Stimulated activated naive B cell treated with anti-CD40 and anti-IgM and Interleukin-4, amounts not matched to agents 10 μg/mL and 1 μg/mL and 100 μg/mL, for 72 hours (primary cell): ENCODE data around the gene MAST2.
A peak's percentile ranks its signal among the peaks of the same experiment; 100 is the strongest.

ENCODE experiments used
- ATAC-seq, 2 donors: fragments of 150-1000 bp; cut with Tn5 transposase; replicated peaks; 2 replicates each; pipeline ENCODE4 v1.10.0; 2021; ENCODE audit warnings: moderate library complexity in 1 of 2
- DNase-seq: peaks from one replicate; pipeline ENCODE4 v3.0.0; 2021
- H3K27ac Mint-ChIP-seq: one replicate; pipeline ENCODE4 v1.8.0; 2022; ENCODE audit warnings: mild to moderate bottlenecking, mixed read lengths
- H3K27me3 Mint-ChIP-seq, 2 donors: one replicate each; pipeline ENCODE4 v1.8.0; 2022; ENCODE audit warnings: mixed read lengths in 2 of 2
- H3K36me3 Mint-ChIP-seq, 2 donors: one replicate each; pipeline ENCODE4 v1.8.0; 2022; ENCODE audit warnings: mixed read lengths in 2 of 2, mild to moderate bottlenecking in 1 of 2
- H3K4me1 Mint-ChIP-seq, 2 donors: one replicate each; pipeline ENCODE4 v1.8.0; 2022; ENCODE audit warnings: mixed read lengths in 2 of 2, mild to moderate bottlenecking in 1 of 2
- H3K4me3 Mint-ChIP-seq, 2 donors: one replicate each; pipeline ENCODE4 v1.8.0; 2022; ENCODE audit warnings: mild to moderate bottlenecking in 2 of 2, mixed read lengths in 2 of 2, moderate library complexity in 1 of 2
- H3K9me3 Mint-ChIP-seq, 2 donors: one replicate each; pipeline ENCODE4 v1.8.0; 2022; ENCODE audit warnings: mixed read lengths in 2 of 2, mild to moderate bottlenecking in 1 of 2

The MAST2 gene

DNA sequence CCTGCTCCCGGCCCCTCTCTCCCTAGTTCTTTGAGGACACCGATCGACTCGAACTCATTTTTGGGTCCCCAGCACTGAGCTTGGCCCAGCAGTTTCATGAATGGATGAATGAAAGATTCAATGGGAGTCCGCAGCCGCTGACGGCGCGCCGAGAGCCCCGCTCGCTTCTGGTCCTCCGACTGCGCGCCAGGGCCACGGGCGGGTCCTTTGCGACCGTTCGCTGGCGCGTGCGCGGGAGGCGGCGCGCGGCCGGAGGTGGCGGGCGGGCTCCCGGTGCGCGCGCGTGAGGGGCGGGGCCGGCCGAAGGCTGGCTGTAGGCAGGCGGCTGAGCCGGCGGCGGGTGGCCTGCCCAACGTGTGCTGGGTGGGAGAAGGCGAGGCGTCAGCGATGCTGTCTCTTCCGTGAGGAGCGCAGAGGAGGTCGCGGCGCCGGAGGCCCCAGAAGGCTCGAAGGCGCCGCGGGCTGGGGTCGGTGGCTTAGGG is at the start of gene MAST2:
MAST2 (plus strand) TSS at position 314 of the 482 bp plus-strand sequence. CDS start 284 bp downstream, outside the sequence.
- Mint-ChIP-seq H3K4me3 (peak within 1 kb of the TSS; percentile 94), H3K36me3 (peaks cover 9 to 15% of the 10 kb centered on the region in 2 donors), H3K9me3 (no peaks in the 10 kb centered on the region), H3K4me1 (peaks cover 23 to 38% of the 10 kb centered on the region in 2 donors), H3K27ac (peak within 1 kb of the TSS; percentile 87), H3K27me3 (no peaks in the 10 kb centered on the region)
- ATAC-seq (peak; percentile 95 to 98), DNase-seq (peak; percentile 85)

DNA sequence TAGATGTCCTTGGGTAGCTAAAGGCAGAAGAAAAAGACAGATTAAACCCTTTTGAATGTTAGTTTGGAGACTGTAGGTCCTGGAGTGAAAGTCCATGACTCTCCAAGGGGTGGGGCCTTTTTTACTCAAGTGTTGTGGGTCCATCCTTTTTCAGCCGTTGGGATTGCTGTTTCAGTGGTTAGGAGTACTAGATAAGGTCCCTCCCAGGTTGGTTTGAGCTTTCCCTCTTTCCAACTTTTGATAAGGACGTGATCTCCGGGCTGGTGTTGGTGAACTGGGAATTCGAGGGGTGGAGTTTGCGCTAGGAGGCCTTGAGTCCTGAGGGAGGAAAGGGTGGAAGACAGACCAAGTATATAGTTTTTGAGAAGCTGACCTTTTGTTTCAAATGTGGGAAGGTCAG is 47.7 kb upstream of the MAST2 start:
- Mint-ChIP-seq H3K27ac (no peak overlapping the region), H3K27me3 (peaks cover 7 to 8% of the 10 kb centered on the region in 2 donors), H3K36me3 (no peaks in the 10 kb centered on the region), H3K9me3 (peaks cover 0 to 3% of the 10 kb centered on the region in 2 donors), H3K4me1 (no peaks in the 10 kb centered on the region), H3K4me3 (no peak overlapping the region)
- DNase-seq (no peak), ATAC-seq (no peak)

DNA sequence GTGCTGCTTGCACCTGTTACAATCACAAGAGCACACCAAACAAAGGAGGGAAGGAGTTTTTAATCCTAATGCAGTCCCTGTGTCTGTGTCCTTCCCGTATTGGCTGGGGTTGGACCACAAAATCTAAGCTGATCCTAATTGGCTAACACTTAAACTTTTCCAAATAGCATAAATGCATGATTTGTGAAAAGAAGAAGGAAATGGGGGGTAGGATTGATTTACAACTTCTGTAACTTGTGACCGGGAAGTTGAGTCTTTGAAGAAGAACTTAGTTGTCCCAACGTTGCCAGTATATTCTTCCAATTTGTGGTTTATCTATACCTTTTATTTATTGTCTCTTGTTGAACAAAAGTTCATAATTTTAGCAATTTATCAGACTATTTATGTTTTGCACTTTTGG is 41.1 kb upstream of the MAST2 start:
- H3K36me3 Mint-ChIP-seq: no peaks in the 10 kb centered on the region
- H3K4me1 Mint-ChIP-seq: no peaks in the 10 kb centered on the region
- no peaks in the 10 kb centered on the region for H3K9me3 Mint-ChIP-seq
- H3K27ac Mint-ChIP-seq: no peak overlapping the region
- ATAC-seq (no peak), DNase-seq (no peak)
- H3K4me3 Mint-ChIP-seq: no peak overlapping the region
- H3K27me3 Mint-ChIP-seq: peaks cover 9 to 11% of the 10 kb centered on the region in 2 donors

DNA sequence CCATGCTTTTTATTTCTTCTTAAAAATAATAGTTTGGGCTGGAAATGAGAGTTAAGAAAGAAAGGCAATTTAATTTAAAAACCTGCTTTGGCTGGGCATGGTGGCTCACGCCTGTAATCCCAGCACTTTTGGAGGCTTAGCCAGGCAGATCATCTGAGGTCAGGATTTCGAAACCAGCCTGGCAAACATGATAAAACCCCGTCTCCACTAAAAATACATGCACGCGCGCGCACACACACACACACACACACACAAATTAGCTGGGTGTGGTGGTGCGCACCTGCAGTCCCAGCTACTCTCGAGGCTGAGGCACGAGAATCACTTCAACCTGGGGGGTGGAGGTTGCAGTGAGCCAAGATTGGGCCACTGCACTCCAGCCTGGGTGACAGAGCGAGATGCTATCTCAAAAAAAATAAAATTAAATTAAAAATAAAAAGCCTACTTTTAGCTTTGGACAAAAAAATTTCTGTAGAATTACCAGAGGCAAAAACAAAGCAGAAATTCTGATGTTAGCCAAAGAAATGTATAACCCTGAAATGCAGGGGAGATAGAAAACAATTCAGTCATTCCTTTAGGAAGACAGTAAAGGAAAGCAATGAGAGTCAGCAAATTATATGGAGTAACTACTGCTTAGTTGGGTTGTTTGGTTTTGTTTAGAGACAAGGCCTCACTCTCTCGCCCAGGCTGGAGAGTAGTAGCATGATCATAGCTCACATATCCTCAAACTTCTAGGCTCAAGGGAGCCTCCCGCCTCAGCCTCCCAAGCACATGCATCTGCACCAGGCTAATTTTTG is 37.2 kb upstream of the MAST2 start:
- ATAC-seq: no peak
- H3K4me1 Mint-ChIP-seq: no peaks in the 10 kb centered on the region
- no peak overlapping the region for H3K4me3 Mint-ChIP-seq
- H3K27ac Mint-ChIP-seq: no peak overlapping the region
- no peaks in the 10 kb centered on the region for H3K36me3 Mint-ChIP-seq
- no peaks in the 10 kb centered on the region for H3K9me3 Mint-ChIP-seq
- H3K27me3 Mint-ChIP-seq: peaks cover 0 to 3% of the 10 kb centered on the region in 2 donors
- DNase-seq: no peak

DNA sequence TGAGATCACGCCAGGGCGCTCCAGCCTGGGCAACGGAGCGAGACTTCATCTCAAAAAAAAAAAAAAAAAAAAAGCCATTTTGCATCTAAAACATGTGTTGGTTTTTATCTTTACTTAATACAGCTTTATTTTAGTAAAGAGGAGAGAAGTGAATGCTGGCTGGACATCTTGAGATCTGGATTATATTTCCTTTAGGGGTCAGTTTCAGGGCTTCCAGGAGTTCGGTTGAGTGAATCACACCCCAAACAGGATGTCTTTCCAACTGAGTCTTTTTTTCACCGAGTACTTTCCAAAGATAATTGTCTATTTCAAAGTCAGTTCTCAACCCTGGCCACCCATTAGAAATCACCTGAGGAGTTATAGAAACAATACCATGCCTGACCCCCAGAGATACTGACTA is 36.4 kb upstream of the MAST2 start:
- no peak for ATAC-seq

DNA sequence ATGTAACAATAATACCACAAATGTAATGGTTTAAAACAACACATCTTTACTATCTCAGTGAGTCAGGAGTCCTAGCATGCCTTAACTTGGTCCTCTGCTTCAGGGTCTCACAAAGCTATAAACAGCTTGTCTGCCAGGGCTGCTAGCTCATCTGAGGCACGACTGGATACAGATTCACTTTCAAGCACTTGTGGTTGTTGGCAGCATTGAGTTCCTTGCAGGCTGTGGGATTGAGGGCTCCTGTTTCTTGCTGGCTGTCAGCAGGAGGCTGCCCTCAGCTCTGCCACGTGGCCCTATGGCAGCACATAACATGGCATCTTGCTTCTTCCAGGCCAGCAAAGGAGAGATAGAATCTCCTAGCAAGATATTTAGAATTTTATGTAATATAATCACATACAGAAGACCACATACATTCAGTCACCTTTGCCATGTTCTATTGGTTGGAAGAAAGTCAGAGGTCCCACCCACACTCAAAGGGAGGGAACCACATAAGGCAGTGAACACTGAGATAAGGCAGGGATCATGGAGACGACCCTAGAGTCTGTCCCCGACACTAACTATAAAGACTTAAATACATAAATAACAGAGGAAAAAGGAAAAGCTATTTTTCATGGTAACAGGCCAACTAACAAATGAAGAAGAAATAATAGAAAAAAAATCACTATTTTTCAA is 34.0 kb upstream of the MAST2 start:
- DNase-seq (no peak), ATAC-seq (no peak)
- Mint-ChIP-seq H3K4me1 (no peaks in the 10 kb centered on the region), H3K27ac (no peak overlapping the region), H3K27me3 (no peaks in the 10 kb centered on the region), H3K9me3 (no peaks in the 10 kb centered on the region), H3K36me3 (no peaks in the 10 kb centered on the region), H3K4me3 (no peak overlapping the region)

More for the DNA sequence above, 36.4 kb upstream of the MAST2 start:
- Mint-ChIP-seq H3K4me1 (no peaks in the 10 kb centered on the region), H3K27me3 (no peaks in the 10 kb centered on the region), H3K36me3 (no peaks in the 10 kb centered on the region), H3K4me3 (no peak overlapping the region), H3K27ac (no peak overlapping the region), H3K9me3 (no peaks in the 10 kb centered on the region)
- DNase-seq: no peak

DNA sequence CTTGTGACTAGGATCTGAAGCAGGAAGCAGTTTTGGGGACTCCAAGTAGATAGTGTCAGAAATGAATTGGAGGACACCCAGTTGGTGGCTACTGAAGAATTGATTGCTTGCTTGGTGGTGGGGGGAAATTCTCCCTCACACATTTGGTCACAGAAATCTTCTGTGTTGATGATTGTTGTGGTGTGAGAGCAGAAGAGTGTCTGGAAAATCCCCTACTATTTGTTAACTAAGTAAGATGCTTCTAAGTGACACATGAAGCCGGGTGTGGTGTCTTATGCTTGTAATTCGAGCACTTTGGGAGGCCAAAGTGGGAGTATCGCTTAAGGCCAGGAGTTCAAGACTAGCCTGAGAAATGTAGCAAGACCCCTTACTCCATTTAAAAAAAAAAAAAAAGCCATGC is 30.4 kb upstream of the MAST2 start:
- H3K27me3 Mint-ChIP-seq: no peaks in the 10 kb centered on the region
- no peak for DNase-seq
- ATAC-seq: no peak
- H3K36me3 Mint-ChIP-seq: no peaks in the 10 kb centered on the region
- no peak overlapping the region for H3K27ac Mint-ChIP-seq
- H3K9me3 Mint-ChIP-seq: no peaks in the 10 kb centered on the region
- no peaks in the 10 kb centered on the region for H3K4me1 Mint-ChIP-seq
- no peak overlapping the region for H3K4me3 Mint-ChIP-seq

DNA sequence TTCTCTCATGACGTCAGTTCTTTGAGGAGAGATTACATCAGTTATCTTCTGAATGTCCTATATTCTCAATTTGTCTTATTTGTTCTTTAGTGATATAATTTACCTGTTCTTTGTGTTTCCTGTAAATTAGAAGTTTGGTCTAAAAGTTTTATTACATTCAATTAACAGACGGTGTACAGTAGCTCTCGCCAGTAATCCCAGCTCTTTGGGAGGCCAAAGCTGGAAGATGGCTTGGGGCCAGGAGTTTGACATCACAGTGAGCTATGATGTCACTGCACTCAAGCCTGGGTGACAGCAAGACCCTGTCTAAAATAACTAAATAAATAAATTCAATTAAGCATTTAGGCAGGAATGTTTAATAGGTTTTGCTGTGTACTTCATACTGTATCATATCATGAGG is 27.6 kb upstream of the MAST2 start:
- H3K9me3 Mint-ChIP-seq: no peaks in the 10 kb centered on the region
- H3K4me3 Mint-ChIP-seq: no peak overlapping the region
- no peaks in the 10 kb centered on the region for H3K4me1 Mint-ChIP-seq
- H3K27me3 Mint-ChIP-seq: peaks cover 3 to 15% of the 10 kb centered on the region in 2 donors
- ATAC-seq: no peak
- H3K36me3 Mint-ChIP-seq: no peaks in the 10 kb centered on the region
- no peak for DNase-seq
- H3K27ac Mint-ChIP-seq: no peak overlapping the region

DNA sequence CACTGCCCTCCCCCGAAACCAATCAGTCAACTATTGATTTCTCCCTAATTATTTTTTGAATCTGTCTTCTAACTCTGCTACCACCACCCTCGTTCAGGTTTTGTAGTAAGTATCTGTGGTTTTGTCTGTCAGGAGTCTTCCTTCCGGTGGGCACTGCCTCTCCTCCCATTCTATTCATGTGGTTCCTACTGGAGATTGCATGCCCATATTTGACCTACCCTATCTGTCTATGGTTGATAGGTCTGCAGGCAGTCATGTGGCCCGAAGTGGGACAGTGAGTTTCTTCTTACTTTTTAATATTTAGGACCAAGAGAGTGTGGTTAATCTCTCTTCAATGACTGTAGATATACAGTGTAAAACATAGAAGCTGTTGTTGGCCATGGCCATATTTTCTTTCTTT is 17.8 kb upstream of the MAST2 start:
- no peaks in the 10 kb centered on the region for H3K36me3 Mint-ChIP-seq
- peak in 1 of 2 donors; percentile 42 for ATAC-seq
- no peak for DNase-seq
- H3K27ac Mint-ChIP-seq: no peak overlapping the region
- no peak overlapping the region for H3K4me3 Mint-ChIP-seq
- H3K27me3 Mint-ChIP-seq: peaks cover 7 to 15% of the 10 kb centered on the region in 2 donors
- H3K9me3 Mint-ChIP-seq: no peaks in the 10 kb centered on the region
- peaks cover 9 to 24% of the 10 kb centered on the region in 2 donors for H3K4me1 Mint-ChIP-seq

DNA sequence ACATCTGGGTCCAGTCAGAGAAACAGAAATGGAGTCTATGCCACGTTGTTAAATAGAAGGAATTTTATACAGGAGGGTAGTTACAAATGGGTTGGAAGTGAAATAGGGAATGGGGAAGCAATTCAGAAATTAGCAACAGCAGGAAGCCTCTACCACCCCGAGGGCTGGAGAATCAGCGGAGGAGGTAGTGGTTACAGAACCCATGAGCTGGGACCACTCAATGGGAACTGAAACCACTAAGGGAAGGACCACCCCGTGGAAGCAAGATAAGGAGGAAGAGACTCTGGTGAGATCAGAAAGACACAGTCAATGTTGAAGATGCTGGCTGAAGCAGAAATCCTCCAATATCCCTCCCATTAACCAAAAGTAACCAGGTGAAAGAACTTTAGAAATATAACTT is 15.5 kb upstream of the MAST2 start:
- Mint-ChIP-seq H3K4me1 (peaks cover 9 to 24% of the 10 kb centered on the region in 2 donors), H3K4me3 (no peak overlapping the region), H3K27ac (no peak overlapping the region), H3K36me3 (no peaks in the 10 kb centered on the region), H3K27me3 (peaks cover 7 to 9% of the 10 kb centered on the region in 2 donors), H3K9me3 (no peaks in the 10 kb centered on the region)
- peak; percentile 73 to 87 for ATAC-seq
- peak; percentile 11 for DNase-seq

DNA sequence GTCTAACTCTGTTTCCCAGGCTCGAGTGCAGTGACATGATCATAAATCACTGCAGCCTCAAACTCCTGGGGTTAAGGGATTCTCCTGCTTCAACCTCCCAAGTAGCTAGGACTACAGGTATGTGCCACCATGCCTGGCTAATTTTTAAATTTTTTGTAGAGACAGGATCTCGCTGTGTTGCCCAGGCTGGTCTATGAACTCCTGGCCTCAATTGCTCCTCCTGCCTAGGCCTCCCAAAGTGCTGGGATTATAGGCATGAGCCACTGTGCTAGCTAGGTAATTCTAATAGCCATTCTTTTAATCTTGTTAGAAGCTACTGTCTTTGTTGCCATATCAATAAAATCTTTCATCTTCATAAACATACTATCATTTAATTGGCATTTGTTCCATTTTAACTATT is 13.8 kb upstream of the MAST2 start:
- no peak overlapping the region for H3K27ac Mint-ChIP-seq
- no peaks in the 10 kb centered on the region for H3K9me3 Mint-ChIP-seq

DNA sequence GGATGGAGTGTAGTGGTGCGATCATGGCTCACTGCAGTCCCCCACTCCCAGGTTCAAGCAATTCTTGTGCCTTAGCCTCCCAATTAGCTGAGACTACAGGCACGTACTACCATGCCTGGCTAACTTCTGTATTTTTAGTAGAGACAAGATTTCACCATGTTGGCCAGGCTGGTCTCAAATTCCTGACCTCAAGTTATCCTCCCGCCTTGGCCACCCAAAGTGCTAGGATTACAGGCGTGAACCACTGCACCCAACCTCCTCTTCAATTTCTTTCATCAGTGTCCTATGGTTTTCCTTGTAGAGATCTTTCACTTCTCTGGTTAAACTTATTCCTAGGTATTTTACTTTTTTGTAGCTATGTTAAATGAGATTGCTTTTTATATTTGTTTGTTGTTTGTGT is 10.7 kb upstream of the MAST2 start:
- peaks cover 5 to 9% of the 10 kb centered on the region in 2 donors for H3K4me1 Mint-ChIP-seq
- ATAC-seq (no peak), DNase-seq (no peak)
- H3K27me3 Mint-ChIP-seq: peaks cover 7 to 11% of the 10 kb centered on the region in 2 donors
- H3K27ac Mint-ChIP-seq: no peak overlapping the region
- no peak overlapping the region for H3K4me3 Mint-ChIP-seq
- no peaks in the 10 kb centered on the region for H3K36me3 Mint-ChIP-seq
- H3K9me3 Mint-ChIP-seq: no peaks in the 10 kb centered on the region

More for the DNA sequence above, 13.8 kb upstream of the MAST2 start:
- ATAC-seq (no peak), DNase-seq (no peak)
- H3K4me1 Mint-ChIP-seq: peaks cover 9 to 24% of the 10 kb centered on the region in 2 donors
- H3K36me3 Mint-ChIP-seq: no peaks in the 10 kb centered on the region
- H3K4me3 Mint-ChIP-seq: no peak overlapping the region
- peaks cover 7 to 17% of the 10 kb centered on the region in 2 donors for H3K27me3 Mint-ChIP-seq

DNA sequence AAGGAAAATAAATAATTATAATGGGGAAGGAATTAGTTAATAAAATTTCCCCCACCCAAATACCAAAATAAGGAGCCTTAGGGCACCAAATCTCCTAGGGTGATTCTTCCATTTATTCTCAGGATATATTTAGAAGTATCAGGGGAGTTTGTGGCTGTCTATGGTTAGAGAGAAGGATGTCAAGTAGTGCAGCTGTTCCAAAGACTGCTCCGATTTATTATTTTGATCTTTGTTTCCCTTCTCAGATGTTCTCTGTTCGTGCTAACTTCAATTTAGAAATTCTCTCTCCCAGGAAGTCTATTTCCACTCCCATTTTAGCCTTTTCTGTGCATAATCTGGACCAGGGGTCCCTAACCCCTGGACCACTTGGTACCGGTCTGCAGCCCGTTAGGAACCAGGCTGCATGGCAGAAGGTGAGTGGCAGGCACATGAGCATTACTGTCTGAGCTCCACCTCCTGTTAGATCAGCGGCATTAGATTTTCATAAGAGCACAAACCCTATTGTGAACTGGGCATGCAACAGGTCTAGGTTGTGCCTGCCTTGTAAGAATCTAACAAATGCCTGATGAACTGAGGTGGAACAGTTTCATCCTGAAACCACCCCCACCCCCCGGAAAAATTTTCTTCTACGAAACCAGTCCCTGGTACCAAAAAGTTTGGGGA is 9.3 kb upstream of the MAST2 start:
- Mint-ChIP-seq H3K4me1 (no peaks in the 10 kb centered on the region), H3K36me3 (no peaks in the 10 kb centered on the region), H3K27ac (no peak overlapping the region), H3K9me3 (no peaks in the 10 kb centered on the region), H3K4me3 (no peak overlapping the region), H3K27me3 (peaks cover 7 to 11% of the 10 kb centered on the region in 2 donors)
- ATAC-seq (no peak), DNase-seq (no peak)

DNA sequence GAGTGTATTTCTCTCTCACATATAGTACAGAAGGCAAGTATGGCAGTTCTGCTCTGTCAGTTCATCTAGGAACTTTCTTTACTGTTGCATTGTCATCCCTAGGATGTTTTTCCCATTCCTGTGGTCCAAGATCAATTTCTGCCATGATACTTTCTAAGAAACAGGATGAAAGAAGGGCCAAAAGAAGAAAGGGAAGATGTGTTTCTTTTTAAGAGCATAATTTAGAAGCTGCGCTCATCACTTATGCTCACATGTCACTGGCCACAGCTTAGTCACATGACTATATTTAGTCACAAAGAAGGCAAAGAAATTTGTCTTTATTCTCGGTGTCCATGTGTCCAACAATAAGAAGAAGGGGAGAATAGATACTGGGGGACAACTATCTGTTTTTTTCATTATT is 7.0 kb upstream of the MAST2 start:
- no peaks in the 10 kb centered on the region for H3K9me3 Mint-ChIP-seq
- H3K27me3 Mint-ChIP-seq: peaks cover 7 to 11% of the 10 kb centered on the region in 2 donors
- H3K36me3 Mint-ChIP-seq: no peaks in the 10 kb centered on the region
- ATAC-seq: no peak
- H3K4me3 Mint-ChIP-seq: no peak overlapping the region
- DNase-seq: no peak
- H3K4me1 Mint-ChIP-seq: no peaks in the 10 kb centered on the region
- no peak overlapping the region for H3K27ac Mint-ChIP-seq
